ENCODE results near the gene VCAN.
"Not testable (repeated sequence)": the region's sequence is repeated elsewhere in the genome, so short reads cannot be mapped to it uniquely, and the experiment has no call there.

Gene VCAN

DNA sequence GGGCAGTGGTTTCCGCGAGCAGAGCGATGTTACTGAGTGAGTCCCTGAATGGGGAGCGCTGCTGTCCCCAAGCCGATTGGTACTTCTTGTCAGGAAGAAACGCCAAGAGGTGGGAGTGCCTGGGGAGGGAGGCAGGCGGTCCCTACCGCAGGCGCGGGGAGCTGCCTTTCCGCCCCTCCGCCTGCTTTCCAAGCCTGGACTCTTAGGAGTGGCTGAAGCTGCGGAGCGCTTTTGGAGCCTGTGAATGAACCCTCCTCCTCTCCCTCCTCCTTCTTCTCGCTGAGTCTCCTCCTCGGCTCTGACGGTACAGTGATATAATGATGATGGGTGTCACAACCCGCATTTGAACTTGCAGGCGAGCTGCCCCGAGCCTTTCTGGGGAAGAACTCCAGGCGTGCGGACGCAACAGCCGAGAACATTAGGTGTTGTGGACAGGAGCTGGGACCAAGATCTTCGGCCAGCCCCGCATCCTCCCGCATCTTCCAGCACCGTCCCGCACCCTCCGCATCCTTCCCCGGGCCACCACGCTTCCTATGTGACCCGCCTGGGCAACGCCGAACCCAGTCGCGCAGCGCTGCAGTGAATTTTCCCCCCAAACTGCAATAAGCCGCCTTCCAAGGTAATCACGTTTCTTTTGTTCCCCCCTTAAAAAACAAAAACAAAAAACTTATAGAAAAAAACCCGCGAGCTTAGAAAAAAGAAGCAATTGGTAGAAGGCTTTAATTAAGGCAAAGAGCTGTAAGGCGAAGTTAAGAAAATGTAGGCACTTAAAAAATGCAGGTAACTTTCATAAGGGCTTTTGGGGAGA lies at the start of gene VCAN:
VCAN (plus strand) TSS at position 340 of the 808 bp plus-strand sequence. CDS start 11,775 bp downstream, outside the sequence.
- DNase-seq: no peak

DNA sequence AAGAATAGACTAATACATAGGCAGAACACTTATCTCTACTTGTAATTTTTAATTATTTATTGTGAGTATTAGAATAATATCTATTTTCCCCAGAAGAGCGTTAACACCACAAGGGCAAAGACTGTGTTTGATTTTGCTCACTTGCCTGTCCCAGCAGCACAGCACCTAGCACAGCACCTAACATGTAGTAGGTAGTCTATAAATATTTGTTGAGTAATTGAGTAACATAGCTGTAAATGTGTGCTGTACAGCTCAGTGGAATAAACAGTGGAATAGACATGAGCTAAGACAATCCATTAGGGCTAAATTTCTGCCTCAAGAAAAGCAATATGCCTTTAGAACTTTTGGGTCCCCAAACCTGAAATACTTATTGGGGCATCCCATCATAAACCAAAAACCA lies 49.3 kb upstream of the VCAN start:
- no peak for DNase-seq

DNA sequence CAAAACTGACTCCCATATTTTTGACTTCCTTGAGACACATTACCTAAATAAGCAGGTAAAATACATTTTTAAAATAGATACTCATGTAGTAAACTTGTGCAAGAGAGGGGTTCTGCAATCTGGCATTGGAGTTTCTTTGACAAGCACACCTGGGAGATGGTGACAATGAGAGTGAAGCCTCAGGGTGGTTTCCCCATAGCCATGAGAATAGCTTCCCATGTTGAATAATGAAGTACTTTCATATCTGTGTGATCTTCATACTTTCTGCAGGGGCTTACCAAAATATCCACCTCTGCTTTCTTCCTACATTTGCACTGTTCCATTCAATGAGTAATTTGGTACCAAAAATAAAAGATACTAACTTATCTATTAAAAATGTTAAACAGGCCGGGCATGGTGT lies 44.7 kb upstream of the VCAN start:
- DNase-seq: no peak

DNA sequence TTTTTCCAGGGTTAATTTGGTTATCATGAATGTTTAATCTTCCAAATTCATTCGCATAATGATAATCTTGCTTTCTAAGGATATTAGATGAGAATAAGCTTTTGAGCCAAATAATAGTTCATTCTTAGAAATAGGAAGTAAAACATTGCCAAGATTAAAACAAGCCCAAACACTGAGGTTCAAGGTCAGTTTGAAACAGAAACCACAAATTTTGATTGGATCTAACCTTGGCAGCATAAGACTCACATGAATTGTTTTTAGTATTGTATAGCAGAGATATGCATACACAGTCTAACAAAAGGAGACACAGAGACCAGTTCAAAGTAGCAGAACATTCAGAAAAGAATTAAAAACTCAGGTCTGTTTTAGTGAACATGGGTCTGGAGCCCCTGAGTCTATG lies 43.4 kb upstream of the VCAN start:
- no peak for DNase-seq

DNA sequence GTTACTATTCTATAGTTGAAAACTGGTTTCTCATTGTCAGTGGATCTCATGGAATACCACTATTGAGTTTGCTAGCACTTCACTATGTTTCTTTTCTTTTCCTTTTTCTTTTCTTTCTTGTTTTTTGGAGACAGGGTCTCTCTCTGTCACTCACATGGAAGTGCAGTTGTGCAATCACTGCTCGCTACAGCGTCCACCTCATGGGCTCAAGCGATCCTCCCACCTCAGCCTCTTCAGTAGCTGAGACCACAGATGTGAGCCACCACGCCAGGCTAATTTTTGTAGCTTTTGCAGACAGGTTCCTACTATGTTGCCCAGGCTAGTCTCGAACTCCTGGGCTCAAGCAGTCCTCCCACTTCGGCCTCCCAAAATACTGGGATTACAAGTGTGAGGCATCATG lies 42.7 kb upstream of the VCAN start:
- DNase-seq: no peak

DNA sequence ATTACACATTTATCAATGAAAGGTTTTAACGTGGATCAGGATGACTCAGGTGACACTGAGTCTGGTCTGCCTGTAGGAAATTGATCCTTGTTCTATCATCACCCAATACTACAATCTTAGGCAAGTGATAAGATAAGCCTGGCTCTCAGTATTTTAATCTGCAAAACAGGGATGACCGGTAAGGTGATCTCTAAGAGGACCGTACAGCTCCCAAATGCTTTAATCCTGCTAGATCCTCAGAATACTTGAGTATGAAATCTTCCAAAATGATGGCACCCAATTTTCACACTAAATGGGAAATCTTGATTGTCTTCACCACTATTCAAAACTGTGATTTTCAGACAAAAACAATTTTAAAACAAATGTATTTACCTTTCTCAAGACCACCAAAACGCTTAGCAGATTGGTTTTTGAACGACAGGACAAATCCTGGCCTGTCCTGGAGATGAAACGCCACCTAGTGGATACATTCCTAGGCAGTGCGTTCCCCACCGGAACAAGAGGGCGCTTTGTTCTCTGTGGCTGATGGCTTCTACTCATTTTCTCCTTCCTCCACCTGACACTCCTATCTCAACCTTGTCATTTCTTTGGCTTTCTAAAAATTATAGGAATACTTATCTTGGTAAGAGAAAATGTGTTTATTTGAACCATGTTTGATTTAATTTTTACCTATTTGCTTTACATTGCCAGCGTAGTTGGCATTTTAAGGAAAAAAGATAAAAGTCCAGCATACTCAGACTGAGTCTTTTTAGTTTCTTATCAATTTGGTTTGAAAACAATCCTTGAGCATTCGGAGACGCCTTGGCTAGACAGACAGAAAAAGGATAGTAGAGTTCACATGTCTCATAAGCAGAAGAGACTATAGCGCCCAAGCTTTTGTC lies 41.2 kb upstream of the VCAN start:
- DNase-seq: no peak

DNA sequence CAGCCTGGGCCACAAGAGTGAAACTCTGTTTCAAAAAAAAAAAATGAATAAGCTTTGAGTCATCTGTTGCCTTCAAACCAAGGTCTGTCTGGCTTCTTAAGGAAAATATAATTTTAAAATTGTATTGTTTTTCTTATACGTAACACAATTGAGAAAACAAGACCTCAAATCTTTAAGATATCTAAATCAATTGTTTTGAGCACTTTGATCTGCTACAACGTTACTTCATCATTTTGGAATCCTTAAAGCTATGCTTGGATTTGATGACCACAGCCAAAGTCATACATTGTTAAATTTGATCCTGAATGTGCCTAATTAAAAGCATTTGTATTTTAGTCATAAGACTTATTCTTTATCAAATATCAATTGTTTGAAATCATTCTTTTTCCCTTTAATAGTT lies 37.7 kb upstream of the VCAN start:
- DNase-seq: no peak

DNA sequence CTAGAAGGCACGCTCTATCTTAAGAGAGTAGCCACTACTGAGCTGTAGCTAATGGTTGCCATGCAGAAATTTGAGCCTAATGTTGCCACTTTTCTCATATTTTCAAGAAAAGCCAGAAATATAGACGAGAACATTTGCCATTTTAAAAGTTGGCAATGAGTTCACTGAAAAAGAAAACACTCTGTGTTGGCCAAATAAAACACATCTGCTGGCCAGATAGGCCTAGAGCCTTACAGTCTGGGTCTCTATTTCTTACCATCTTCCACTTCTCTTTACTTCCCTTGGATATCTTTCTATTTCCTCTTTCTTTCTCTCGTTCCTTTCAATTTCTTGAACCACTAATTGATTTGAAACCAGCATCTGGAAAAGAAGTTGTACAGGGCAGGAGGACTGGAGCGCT lies 36.6 kb upstream of the VCAN start:
- DNase-seq: no peak

DNA sequence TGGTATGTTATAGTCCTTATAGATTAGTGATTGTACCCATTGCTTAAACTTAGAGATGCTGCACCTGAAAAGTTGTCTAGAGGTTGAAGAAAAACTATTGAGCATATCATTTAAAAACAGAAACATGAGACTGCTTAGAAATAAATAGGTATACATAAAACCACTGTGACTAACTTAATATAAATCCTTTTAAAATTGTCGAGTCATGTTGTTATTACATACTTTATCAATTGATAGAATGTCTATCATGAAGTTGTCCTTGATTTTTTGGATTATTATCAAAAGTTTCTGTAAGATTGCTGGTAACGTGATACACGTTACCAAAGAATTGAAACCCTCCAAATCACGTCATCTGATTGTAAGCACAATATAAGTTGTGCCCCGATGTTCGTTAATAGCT lies 35.3 kb upstream of the VCAN start:
- no peak for DNase-seq

DNA sequence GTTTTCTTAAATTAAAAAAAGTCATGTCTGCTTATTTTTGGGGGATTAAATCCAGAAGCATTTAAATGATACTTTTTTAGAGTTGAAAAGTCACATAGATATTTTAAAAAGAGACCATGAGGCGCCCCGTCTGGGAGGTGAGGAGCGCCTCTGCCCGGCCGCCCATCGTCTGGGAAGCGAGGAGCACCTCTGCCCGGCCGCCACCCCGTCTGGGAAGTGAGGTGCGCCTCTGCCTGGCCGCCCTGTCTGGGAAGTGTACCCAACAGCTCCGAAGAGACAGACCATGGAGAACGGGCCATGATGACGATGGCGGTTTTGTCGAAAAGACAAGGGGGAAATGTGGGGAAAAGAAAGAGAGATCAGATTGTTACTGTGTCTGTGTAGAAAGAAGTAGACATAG lies 33.8 kb upstream of the VCAN start:
- not testable (repeated sequence) for DNase-seq

DNA sequence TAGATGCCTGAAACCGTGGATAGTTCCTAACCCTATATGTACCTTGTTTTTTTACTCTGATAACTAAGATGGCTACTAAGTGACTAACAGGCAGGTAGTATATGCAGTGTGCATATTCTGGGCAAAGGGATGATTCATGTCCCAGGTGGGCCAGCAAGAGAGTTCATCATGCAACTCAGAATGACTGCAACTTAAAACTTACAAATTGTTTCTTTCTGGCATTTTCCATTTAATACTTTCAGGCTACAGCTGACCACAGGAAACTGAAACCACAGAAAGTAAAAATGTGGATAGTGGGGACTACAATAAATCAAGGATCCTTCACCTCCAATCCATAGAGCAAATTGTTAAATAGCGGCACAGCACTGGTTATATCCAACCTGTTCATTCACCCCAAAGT lies 30.7 kb upstream of the VCAN start:
- no peak for DNase-seq

DNA sequence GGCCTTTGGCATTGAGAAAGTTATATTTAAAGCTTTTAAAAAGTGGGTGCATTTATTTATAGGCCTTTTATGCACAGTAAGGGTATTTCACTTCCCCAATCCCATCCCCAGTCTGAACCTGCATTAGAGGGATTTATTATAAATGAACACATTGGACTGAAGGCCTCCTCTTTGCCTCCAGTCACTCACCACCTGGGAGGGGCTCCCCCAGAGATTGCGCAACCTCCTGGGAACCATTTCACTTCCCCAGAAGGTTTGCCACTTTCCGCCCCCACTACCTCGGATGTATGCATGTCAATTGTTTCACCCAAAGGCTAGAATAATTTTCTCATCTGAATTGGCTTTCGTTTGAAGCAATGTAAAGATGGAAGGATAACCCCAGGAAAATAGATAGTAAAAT lies 29.8 kb upstream of the VCAN start:
- no peak for DNase-seq

DNA sequence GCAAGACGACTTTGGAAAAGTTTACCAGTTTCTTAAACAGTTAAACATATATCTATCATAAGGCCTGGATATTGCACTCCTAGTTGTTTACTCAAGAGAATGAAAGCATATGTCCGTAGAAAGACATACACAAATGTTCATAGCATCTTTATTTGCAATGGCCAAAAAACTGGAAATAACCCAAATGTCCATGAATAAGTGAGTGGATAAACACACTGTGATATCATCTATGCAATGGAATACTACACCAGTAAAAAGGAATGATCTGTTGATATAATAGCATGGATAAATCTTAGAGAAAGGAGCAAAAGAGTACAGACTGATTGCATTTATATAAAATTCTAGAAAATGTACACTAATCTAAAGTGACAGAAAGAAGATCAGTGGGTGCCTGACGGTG lies 28.0 kb upstream of the VCAN start:
- DNase-seq: no peak

DNA sequence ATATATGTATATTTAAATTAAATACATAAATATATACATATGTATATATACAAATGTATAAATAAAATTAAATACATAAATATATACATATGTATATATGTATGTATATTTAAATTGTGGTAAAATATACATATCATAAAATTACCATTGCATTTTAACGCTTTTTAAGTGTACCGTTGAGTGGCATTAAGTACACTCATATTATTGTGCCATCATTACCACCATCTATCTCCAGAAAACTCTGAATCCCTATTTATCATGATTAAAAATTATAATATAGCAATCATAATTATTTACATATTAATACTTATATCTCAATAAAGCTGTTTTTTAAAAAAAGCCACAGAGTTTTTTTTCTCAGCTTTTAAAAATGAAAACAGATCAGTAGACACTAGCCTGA lies 27.1 kb upstream of the VCAN start:
- DNase-seq: no peak

DNA sequence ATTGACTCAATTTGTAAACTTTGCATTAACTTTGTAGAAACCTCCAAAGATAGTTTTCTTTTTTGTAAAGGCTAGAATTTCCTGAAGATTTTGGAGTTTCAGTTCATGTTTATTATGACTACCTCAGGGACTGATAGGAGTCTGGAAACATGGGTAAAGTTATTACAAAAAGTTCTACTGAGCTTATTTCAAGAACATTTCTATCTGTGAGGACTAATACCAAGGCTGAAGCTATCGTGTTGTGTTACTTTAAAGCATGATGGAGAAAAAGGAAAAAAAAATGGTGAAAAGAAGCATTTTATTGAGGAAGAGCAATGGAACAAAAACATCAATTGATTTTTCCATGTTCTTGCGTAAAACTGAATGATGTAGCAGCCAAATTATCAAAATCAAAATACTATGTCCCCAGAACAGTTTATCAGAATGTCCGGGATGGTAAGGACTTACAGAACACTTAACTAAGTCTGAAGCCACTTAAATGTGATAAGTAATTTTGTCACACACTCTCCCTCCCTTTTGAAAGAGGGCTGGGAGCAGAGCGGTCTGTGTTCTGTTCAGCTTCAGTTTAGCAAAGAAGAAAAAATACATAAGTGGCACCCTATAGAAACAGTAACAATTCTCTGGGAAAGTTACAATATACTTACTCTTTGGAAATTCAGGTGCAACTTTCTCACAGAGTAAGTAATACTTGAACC lies 25.1 kb upstream of the VCAN start:
- no peak for DNase-seq

DNA sequence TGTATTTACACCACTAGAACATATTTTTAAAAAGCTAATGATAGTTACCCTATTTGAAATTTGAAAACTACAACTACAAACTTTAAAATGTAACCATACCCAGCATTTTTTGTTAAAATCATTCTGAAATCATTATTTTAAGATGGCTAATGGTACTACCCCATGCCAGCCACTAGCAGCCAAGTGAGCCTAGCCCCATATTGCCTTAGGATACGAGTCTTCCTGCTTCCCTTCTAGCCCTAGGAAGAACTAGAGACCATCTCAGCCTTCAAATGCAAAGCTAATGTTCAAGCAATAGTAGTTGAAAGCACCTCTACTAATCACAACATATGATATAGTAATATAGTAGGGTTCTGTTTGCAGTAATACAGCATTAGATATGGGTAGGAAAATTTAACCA lies 24.0 kb upstream of the VCAN start:
- no peak for DNase-seq

DNA sequence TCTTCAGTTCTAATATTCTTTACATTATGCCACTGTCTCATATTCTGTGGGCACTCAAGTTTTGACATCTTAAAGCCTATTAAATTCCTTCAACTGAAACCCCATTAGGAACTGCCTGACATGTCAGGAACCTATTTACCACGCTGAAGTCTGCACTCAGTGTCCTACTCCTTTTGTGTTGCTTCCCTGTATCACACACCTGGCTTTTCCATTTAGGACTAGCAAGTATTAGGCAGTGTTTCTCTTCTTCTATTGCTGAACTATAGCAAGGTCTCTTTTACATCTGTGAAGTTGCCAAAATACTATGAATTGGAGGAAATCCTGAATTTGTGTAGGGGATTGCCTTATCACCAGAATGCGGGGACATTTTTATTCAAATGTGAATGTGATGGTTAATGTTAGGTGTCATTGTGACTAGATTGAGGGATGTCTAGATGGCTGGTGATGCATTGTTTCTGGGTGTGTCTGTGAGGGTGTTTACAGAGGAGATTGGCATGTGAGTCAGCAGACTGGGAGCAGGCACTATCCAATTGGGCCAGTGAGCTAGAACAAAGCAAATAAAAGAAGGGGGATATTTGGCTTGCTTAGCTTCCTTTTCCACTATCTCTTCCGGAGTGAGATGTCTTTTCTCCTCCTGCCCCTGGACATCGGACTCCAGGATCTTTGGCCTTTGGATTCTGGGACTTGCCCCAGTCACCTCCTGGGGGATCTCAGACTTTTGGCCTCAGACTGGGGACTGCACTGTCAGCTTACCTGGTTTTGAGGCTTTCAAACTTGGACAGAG lies 21.2 kb upstream of the VCAN start:
- no peak for DNase-seq

DNA sequence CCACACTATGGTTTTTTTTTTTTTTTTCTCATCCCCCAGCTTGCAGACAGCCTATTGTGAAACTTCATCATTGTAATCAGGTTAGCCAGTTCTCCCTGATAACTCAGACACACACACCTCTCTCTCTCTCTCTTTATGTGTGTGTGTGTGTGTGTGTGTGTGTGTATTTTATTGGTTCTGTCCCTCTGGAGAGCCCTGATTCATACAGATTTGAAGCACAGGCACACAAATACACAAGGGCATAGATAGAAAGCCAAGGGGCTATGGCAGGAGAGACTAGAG lies 20.6 kb upstream of the VCAN start:
- DNase-seq: no peak

DNA sequence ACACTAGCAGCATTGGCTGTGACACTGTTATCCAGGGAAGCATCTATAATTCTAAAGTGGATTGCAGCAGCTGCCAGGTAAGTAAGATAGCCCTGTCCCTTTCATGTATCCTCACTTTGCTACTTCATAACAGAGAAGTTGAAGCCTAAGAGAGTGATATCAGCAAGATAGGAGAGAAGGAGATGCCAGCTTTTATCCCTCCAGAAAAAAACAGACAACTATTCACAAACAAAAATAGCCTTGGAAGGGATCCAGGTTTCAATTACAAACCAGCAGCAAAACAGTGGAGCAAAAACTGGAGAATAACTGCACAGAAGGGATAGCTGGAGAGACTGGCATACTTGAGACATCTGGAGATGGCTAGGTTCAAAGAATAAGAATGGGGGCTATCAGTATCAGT lies 19.6 kb upstream of the VCAN start:
- DNase-seq: no peak

DNA sequence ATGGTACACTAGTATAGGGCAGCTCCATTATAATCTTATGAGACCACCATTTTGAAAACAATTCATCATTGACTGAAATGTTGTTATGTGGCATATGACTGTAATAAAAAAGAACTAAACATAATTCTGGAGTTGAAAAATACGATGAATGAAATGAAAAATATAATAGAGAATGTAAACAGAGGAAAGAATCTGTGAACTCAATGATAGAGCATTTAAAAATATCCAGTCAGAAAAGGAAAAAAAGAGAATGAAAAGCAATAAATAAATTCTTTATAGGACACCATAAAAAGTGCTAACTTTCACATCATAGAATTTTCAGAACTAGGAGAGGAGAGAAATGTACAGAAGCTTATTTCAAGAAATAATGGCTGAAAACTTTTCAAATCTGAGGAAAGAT lies 17.6 kb upstream of the VCAN start:
- no peak for DNase-seq

DNA sequence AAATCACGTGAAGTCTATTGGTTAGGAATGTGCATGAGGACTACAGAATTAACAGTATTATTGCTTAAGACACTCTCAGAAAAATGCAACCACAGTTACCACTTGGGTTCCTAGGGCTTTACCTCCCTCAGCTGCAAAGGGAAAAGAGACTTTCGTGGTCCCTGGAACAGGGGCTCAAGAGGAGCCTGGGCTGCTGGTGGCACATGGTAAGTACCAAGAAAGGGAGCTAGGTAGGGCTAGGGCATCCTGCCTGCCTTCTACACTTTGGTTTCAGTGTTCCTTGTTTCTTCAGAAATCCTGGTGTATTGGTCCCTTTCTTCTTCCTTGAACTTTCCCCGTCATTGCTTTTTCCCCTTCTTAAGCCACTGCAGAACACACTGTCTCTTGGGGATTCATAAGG lies 7.3 kb upstream of the VCAN start:
- no peak for DNase-seq

DNA sequence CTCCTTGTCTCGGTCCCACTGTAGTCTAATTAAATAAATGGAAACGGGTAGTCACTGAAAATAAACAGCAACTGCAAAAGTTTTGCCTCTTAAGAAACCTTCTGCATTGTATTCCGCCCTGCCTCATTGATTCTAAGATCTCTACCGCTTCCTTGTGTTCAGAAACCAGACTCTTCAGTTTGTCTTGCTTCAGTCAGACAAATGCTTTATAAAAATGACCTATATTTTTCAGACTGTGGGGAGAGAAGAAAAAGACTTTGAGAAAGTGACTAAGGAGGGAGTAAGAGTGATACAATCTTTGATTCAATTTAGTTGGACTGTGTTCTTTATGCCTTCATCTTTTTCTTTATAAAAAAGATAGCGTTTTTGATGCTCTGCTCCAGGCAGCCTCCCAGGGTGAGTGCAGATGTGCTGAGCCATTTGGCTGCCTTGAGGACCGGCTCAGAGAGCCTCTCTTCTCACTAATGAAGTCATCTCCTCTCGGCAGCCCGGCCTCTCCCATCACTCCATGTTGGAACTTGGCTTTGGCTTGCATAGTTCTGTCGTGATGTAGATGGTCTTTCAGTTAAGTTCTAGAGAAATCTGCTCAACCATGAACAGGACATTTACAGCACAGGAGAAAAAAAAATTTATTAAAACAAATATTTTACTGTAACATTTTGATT lies 4.0 kb upstream of the VCAN start:
- no peak for DNase-seq

DNA sequence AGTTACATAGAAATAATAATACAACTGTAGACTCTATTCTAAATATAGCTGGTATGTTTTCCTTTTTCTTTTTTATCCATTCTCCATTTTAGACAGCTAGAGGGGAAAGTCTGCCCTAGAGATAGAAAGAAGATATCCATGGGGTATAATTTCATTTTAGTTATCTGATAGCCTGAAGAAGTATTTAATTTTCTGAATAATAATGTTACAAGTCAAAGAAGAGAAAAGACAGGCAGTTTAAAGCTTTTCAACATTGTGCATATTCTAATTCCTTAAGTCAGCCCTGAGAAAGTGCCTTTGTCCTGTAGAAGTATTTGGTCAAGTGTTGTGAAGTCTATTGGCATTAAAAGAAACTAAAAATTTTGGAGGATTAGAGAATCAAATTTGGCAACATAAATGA lies 2.5 kb upstream of the VCAN start:
- DNase-seq: no peak

Data from NCI-H1694 treated with DMSO at 0.1 percent for 48 hours (cell line).